ENCODE results near the gene B4GALT5.

DNA sequence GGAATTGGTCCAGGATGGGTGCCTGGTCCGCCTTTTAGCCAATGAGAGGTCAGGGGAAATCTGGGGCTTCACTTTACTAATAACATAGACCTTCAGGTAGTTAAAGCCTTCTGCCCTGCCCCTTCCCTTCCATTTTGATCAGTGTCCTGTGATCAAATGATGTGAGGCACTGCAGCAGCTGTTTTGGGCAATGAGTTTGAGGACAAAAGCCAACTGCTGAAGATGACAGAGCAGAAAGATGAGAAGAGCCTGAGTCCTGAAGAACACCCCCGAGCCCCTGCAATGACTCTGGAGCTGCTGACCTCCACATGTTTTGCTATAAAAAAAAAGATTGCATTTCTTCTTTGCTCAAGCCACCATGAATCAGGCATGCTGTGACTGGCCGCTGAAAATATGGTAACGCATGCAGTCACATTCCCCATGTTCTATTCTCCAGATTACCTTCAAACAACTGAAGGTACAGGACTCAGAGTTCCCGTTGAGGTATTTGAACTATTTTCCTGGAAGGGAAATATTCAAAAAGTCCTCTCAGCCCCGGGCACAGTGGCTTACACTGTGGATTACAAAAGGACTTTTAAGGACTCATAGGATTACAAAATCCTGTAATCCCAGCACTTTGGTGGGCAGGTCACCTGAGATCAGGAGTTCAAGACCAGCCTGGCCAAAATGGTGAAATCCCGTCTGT lies 45.7 kb upstream of the B4GALT5 start:
- no peak for TF ChIP-seq EZH2 (IDR thresholded peaks at IDR 0.05)
- no peak for TF ChIP-seq POLR2AphosphoS5 (IDR thresholded peaks at IDR 0.05; ENCODE audit: borderline replicate concordance, low read depth, low read length)
- TF ChIP-seq FOXP2 (optimal IDR thresholded peaks at IDR 0.05; ENCODE audit: control extremely low read depth, extremely low read length, insufficient read depth): no peak
